SU-DHL-6 (cell line): ENCODE results near the gene SLC1A5.

Experiments used
- H2AFZ ChIP-seq: fragments of 200-600 bp; sonication (generic); 2 replicates; pipeline ENCODE4 v1.6.1; 2014; ENCODE audit warnings: low read depth, mild to moderate bottlenecking, moderate library complexity, mixed read lengths, antibody characterized with exemption, low read length; ENCODE audit not compliant: severe bottlenecking
- H3F3A ChIP-seq: fragments of 200-600 bp; shearing (Covaris generic); 2 replicates; pipeline ENCODE4 v1.6.0; 2016; ENCODE audit warnings: antibody characterized with exemption, mild to moderate bottlenecking; ENCODE audit not compliant: insufficient read depth
- H3K27ac ChIP-seq: fragments of 200-600 bp; sonication (generic); 2 replicates; pipeline ENCODE4 v1.5.1; 2016; ENCODE audit warnings: low read depth, mild to moderate bottlenecking, low read length, moderate library complexity, mixed read lengths
- H3K27me3 ChIP-seq: fragments of 200-600 bp; sonication (generic), shearing (Covaris generic); 2 replicates; pipeline ENCODE4 v1.6.0; 2014; ENCODE audit warnings: mild to moderate bottlenecking, low read length
- H3K36me3 ChIP-seq: fragments of 200-600 bp; sonication (generic); 2 replicates; pipeline ENCODE4 v1.6.1; 2014; ENCODE audit warnings: mild to moderate bottlenecking, low read length, mixed read lengths
- H3K4me2 ChIP-seq: fragments of 300-600, 200-600 bp; shearing (Covaris generic), sonication (generic); 2 replicates; pipeline ENCODE4 v1.6.0; 2014; ENCODE audit warnings: low read length, low read depth, mild to moderate bottlenecking; ENCODE audit not compliant: poor library complexity, severe bottlenecking
- H3K4me3 ChIP-seq: fragments of 200-600 bp; sonication (generic); 2 replicates; pipeline ENCODE4 v1.5.1; 2014; ENCODE audit warnings: antibody characterized with exemption, low read length, mild to moderate bottlenecking, mixed read lengths; ENCODE audit not compliant: insufficient read depth, poor library complexity, severe bottlenecking
- H3K79me2 ChIP-seq: fragments of 200-600 bp; sonication (generic); 2 replicates; pipeline ENCODE4 v1.6.1; 2014; ENCODE audit warnings: mild to moderate bottlenecking, low read length, moderate library complexity; ENCODE audit not compliant: insufficient read depth
- H3K9ac ChIP-seq: fragments of 200-600 bp; sonication (generic); 2 replicates; pipeline ENCODE4 v1.7.0; 2014; ENCODE audit warnings: mild to moderate bottlenecking, low read length
- H3K9me2 ChIP-seq: fragments of 200-600 bp; sonication (generic); replicated peaks from 2 replicates; pipeline ENCODE4 v1.6.1; 2014; ENCODE audit warnings: low read length; ENCODE audit not compliant: insufficient read depth
- H3K9me3 ChIP-seq: fragments of 200-600 bp; sonication (generic); 2 replicates; pipeline ENCODE4 v1.6.1; 2014; ENCODE audit warnings: low read length, mixed read lengths; ENCODE audit not compliant: insufficient read depth
- H4K20me1 ChIP-seq: fragments of 200-600 bp; sonication (generic); 2 replicates; pipeline ENCODE4 v1.6.1; 2014; ENCODE audit warnings: low read depth, mild to moderate bottlenecking, antibody characterized with exemption, low read length, moderate library complexity, mixed read lengths
- EZH2phosphoT487 ChIP-seq: fragments of 200-600 bp; sonication (generic), shearing (Covaris generic); conservative IDR thresholded peaks from 2 replicates; pipeline ENCODE4 v1.6.1; 2018; ENCODE audit warnings: mild to moderate bottlenecking, antibody characterized with exemption, low read length, moderate library complexity, mixed read lengths
- TF ChIP-seq, protein P1 (sequence below): fragments of 200-600 bp; sonication (generic); IDR thresholded peaks from one replicate; pipeline ENCODE4 v1.5.1; 2017; ENCODE audit warnings: antibody characterized with exemption, mild to moderate bottlenecking, low read length, moderate library complexity; ENCODE audit not compliant: insufficient read depth, poor library complexity, severe bottlenecking

SLC1A5 gene

GRCh38 chr19:46798713-46799112 is 10.3 kb upstream of the SLC1A5 start:
- Histone ChIP-seq H3K36me3 (no peaks in the 10 kb centered on the region), H3K79me2 (no peaks in the 10 kb centered on the region), H3K9me3 (no peaks in the 10 kb centered on the region), H3K27ac (no peak overlapping the region), H3K9me2 (no peaks in the 10 kb centered on the region), H3K9ac (no peak overlapping the region), H3K4me3 (no peak overlapping the region), H3K4me2 (no peak overlapping the region), H3K27me3 (no peaks in the 10 kb centered on the region), H3F3A (no peaks in the 10 kb centered on the region), H2AFZ (no peak overlapping the region), H4K20me1 (no peaks in the 10 kb centered on the region)
- TF ChIP-seq EZH2phosphoT487, result no peak
- TF ChIP-seq, protein P1, sequence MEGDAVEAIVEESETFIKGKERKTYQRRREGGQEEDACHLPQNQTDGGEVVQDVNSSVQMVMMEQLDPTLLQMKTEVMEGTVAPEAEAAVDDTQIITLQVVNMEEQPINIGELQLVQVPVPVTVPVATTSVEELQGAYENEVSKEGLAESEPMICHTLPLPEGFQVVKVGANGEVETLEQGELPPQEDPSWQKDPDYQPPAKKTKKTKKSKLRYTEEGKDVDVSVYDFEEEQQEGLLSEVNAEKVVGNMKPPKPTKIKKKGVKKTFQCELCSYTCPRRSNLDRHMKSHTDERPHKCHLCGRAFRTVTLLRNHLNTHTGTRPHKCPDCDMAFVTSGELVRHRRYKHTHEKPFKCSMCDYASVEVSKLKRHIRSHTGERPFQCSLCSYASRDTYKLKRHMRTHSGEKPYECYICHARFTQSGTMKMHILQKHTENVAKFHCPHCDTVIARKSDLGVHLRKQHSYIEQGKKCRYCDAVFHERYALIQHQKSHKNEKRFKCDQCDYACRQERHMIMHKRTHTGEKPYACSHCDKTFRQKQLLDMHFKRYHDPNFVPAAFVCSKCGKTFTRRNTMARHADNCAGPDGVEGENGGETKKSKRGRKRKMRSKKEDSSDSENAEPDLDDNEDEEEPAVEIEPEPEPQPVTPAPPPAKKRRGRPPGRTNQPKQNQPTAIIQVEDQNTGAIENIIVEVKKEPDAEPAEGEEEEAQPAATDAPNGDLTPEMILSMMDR, result no peak

- H3K4me2 ChIP-seq, result no peak overlapping the region
- no peaks in the 10 kb centered on the region for H3K27me3 ChIP-seq
- no peaks in the 10 kb centered on the region for H3K9me3 ChIP-seq
- H2AFZ ChIP-seq, result no peak overlapping the region
- H3K4me3 ChIP-seq, result no peak overlapping the region
- H3K9ac ChIP-seq, result no peak overlapping the region
- no peak for TF ChIP-seq EZH2phosphoT487
- TF ChIP-seq, protein P1, result no peak
- no peaks in the 10 kb centered on the region for H3K9me2 ChIP-seq
- H4K20me1 ChIP-seq, result no peaks in the 10 kb centered on the region
- no peaks in the 10 kb centered on the region for H3K79me2 ChIP-seq
- H3K36me3 ChIP-seq, result no peaks in the 10 kb centered on the region
- no peaks in the 10 kb centered on the region for H3F3A ChIP-seq
- H3K27ac ChIP-seq, result no peak overlapping the region
Measured at GRCh38 chr19:46797881-46798280, 9.5 kb upstream of the SLC1A5 start.

DNA sequence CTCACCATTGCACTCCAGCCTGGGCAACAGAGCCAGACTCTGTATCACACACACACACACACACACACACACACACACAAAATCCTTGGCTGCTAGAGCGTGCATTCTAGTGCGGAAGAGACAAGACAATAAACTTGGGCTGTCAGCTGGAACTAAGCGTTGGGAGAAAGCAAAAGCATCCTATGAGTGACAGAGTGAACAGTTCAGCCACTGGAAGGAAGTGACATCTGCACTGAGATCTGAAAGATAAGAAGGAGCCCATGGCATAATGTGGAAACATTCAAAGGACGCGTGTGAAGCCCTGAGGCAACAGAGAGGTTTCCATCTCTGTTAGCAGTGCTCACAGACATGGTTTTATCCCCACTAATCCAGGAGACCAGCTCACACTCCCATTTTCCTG is 3.5 kb upstream of the SLC1A5 start:
- Histone ChIP-seq H3K9ac (no peak overlapping the region), H3K9me3 (no peaks in the 10 kb centered on the region), H3K27ac (no peak overlapping the region), H3K36me3 (no peaks in the 10 kb centered on the region), H3K4me2 (no peak overlapping the region), H2AFZ (no peak overlapping the region), H3K4me3 (no peak overlapping the region), H3K79me2 (peaks cover 14% of the 10 kb centered on the region), H3F3A (peaks cover 3% of the 10 kb centered on the region), H4K20me1 (no peaks in the 10 kb centered on the region), H3K27me3 (no peaks in the 10 kb centered on the region), H3K9me2 (no peaks in the 10 kb centered on the region)
- TF ChIP-seq EZH2phosphoT487, result no peak
- TF ChIP-seq, protein P1, result no peak
